Upper lobe of left lung (tissue), 6 donors: ENCODE measurements around the gene EMX1. TPM values are rescaled to one million over a fixed set of nuclear protein-coding genes. Genes with fewer than 3 reads are reported as not detected.

Experiments used
- ATAC-seq, 2 donors: fragments of 200-7000 bp; cut with Tn5 transposase; one replicate each; pipeline ENCODE4 v1.9.1; 2022; ENCODE audit warnings: mild to moderate bottlenecking in 2 of 2, moderate library complexity in 2 of 2; ENCODE audit not compliant: low FRiP score in 2 of 2
- DNase-seq, 2 donors: peaks; one replicate each; pipeline ENCODE4 v3.0.0-alpha.2; 2019 to 2020
- H3K27ac ChIP-seq, 4 donors: fragments of 200-600 bp; sonication (generic); one replicate each; pipeline ENCODE4 v1.5.1; 2016 to 2019
- H3K27me3 ChIP-seq, 4 donors: fragments of 200-600 bp; sonication (generic); one replicate each; pipeline ENCODE4 v1.5.1; 2017 to 2019
- H3K36me3 ChIP-seq, 4 donors: fragments of 200-600 bp; sonication (generic); one replicate each; pipeline ENCODE4 v1.5.1; 2016 to 2019
- H3K4me1 ChIP-seq, 4 donors: fragments of 200-600 bp; sonication (generic); one replicate each; pipeline ENCODE4 v1.5.1; 2018 to 2019
- H3K4me3 ChIP-seq, 4 donors: fragments of 200-600 bp; sonication (generic); one replicate each; pipeline ENCODE4 v1.5.1; 2017 to 2019; ENCODE audit warnings: mild to moderate bottlenecking in 2 of 4, moderate library complexity in 1 of 4
- H3K9me3 ChIP-seq, 4 donors: fragments of 200-600 bp; sonication (generic); one replicate each; pipeline ENCODE4 v1.5.1; 2018 to 2019
- CTCF ChIP-seq, 6 experiments: fragments of 450-650 bp in 4 of 6; fragments of 200-600 bp in 2 of 6; sonication (generic) in 2 of 6; IDR thresholded peaks; one replicate each; pipeline ENCODE4 v1.5.1; 2016 to 2019; ENCODE audit warnings: antibody characterized with exemption in 6 of 6
- EP300 ChIP-seq, 4 donors: sonication (generic); formaldehyde crosslinking; IDR thresholded peaks; one replicate each; pipeline ENCODE4 v1.5.1; 2017; ENCODE audit warnings: antibody characterized with exemption in 4 of 4, control low read depth in 2 of 4
- POLR2A ChIP-seq, 4 donors: fragments of 450-650 bp; IDR thresholded peaks; one replicate each; pipeline ENCODE4 v1.5.1; 2016 to 2017; ENCODE audit warnings: antibody characterized with exemption in 4 of 4, mild to moderate bottlenecking in 2 of 4
- POLR2AphosphoS5 ChIP-seq, 2 donors: sonication (generic); formaldehyde crosslinking; IDR thresholded peaks; one replicate each; pipeline ENCODE4 v1.5.1; 2017; ENCODE audit warnings: antibody characterized with exemption in 2 of 2
- WGBS, 2 donors: methylation state at CpG; one replicate each; pipeline ENCODE4 v1.1.5; 2017 to 2018; 5-methylcytosine and 5-hydroxymethylcytosine counted together
- total RNA-seq, 6 donors: library from RNA; depleted of rRNA in 4 of 6; stranded (reverse); fragments of >200 nt in 4 of 6; gene quantifications; one replicate each; pipeline versions ENCODE4 v1.1.0 to v1.2.1, GENCODE V29; 2016 to 2021
- donor health status: DM: no; HTN: no; CAD: no; lungs with moderate emphysema.
- donor health status: DM: no; HTN: yes; CAD: no; lungs with severe emphysema.

EMX1 gene
- total RNA-seq, 6 donors from 2014 or later: not detected

GRCh38 chr2:72920318-72921087, 3.2 kb downstream of the EMX1 start:
- TF ChIP-seq CTCF (IDR thresholded peaks at IDR 0.05) (no peak), EP300 (IDR thresholded peaks at IDR 0.05) (no peak), POLR2AphosphoS5 (IDR thresholded peaks at IDR 0.05) (no peak), POLR2A (IDR thresholded peaks at IDR 0.05) (no peak)
- Histone ChIP-seq H3K27me3 (peaks cover 2 to 96% (median 71%) of the 10 kb centered on the region in 4 donors), H3K4me1 (peaks cover 56 to 64% (median 61%) of the 10 kb centered on the region in 4 donors), H3K36me3 (no peaks in the 10 kb centered on the region), H3K27ac (no peak overlapping the region), H3K4me3 (peak overlapping the region in 3 of 4 donors; percentile 10 to 35 (median 14)), H3K9me3 (no peaks in the 10 kb centered on the region)
- peak; percentile 17 to 84 for DNase-seq
- WGBS, 2 donors: 10 to 11% methylated on average over 26 to 48 of the region's 77 CpGs
- no peak for ATAC-seq

DNA sequence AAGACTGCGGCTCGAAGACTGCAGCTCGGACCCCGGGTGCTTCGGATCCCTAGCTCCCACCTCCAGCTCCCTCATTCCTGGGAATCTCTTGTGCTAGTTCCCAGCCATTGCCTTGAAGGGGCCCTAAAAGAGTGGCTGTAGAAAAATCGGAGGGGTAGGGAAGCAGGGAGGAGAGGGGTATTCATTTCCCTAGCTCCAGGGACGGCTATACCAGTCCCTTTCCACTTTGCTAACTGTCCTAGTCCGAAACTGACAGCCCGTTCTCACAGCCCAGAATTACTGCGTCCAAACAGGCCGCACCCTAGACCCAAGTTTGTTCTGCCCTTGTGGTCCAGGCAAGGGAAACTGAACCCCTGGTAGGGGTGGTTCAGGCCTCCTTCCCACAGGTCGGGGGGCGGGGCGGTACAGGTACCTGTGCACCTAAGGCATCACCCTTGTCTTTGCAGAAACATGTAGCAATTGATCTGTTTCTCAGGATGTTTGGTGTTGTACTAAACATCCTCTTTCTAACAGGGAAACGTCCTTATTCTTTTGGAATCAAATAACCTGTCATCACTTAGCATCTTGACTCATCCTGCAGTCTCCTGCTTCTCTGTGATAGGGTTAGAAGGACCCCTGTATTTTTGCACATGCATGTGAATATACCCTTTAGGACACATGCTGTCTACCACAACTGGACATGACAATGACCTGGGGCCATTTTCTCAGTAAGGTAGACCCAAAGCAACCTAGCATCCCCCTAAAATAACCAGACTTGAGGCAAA, 4.0 kb downstream of the EMX1 start:
- no peak overlapping the region for H3K27ac ChIP-seq
- no peaks in the 10 kb centered on the region for H3K36me3 ChIP-seq
- TF ChIP-seq POLR2AphosphoS5 (IDR thresholded peaks at IDR 0.05) (no peak), CTCF (IDR thresholded peaks at IDR 0.05) (no peak), POLR2A (IDR thresholded peaks at IDR 0.05) (no peak)
- H3K27me3 ChIP-seq: peaks cover 2 to 92% (median 70%) of the 10 kb centered on the region in 4 donors
- 29 to 34% methylated on average over 15 of the region's 15 CpGs for WGBS, 2 donors
- peak overlapping the region in 1 of 4 donors; percentile 35 for H3K4me3 ChIP-seq
- no peaks in the 10 kb centered on the region for H3K9me3 ChIP-seq
- ATAC-seq (no peak), DNase-seq (no peak)
- H3K4me1 ChIP-seq: peaks cover 49 to 56% (median 54%) of the 10 kb centered on the region in 4 donors

DNA sequence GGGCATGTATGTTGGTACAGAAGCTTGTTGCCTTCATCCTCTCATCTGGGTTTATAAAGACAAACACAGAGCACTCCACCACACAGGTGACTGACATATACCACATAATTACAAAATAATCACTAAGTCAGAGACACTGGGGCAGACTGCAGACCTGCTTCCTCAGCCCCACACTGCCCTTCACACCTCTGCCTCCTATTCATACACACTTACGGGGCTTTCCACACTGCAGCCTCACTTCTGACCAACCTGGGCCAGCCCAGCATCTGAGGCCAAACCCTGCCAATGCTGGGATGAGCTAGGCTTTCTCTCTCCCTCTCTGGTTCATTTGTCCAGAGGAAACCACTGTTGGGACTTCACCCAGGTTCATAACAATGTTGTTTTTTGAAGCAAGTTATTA, 4.5 kb downstream of the EMX1 start:
- H3K27ac ChIP-seq: no peak overlapping the region
- H3K9me3 ChIP-seq: no peaks in the 10 kb centered on the region
- ATAC-seq: no peak
- peak in 1 of 2 donors; percentile 9 for DNase-seq
- TF ChIP-seq EP300 (IDR thresholded peaks at IDR 0.05): no peak
- no peak for TF ChIP-seq POLR2A (IDR thresholded peaks at IDR 0.05)
- TF ChIP-seq POLR2AphosphoS5 (IDR thresholded peaks at IDR 0.05): no peak
- TF ChIP-seq CTCF (IDR thresholded peaks at IDR 0.05): no peak
- 73 to 100% methylated on average over 1 of the region's 1 CpG for WGBS, 2 donors
- H3K4me3 ChIP-seq: no peak overlapping the region
- H3K4me1 ChIP-seq: peaks cover 43 to 50% (median 48%) of the 10 kb centered on the region in 4 donors
- H3K36me3 ChIP-seq: no peaks in the 10 kb centered on the region
- peaks cover 2 to 89% (median 70%) of the 10 kb centered on the region in 4 donors for H3K27me3 ChIP-seq

DNA sequence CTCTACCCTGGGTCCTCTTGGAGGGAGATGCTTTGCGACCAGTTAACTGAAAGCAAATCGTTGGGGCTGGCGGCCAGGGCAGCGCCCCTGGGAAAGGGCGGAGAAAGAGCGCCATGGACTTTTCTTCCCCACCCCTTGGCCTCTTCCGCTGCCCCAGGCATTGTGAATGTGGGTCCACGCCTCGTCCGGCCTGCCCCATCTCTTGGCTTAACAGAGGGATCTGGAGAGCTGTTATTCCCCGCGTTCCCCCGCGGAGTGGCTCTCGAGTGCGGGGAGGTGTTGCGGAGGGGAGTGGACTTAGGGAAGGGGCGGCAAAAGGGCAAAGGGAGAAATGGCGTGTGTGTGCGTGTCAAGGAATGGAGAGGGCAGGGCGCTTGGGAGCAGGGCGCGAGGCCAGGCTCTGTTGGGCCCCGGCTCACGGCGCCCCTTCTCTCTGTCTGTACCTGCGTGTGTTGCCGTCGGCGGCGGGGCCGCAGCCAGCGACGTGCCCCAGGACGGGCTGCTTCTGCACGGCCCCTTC, 6.6 kb downstream of the EMX1 start:
- peak in 1 of 2 donors; percentile 9 for ATAC-seq
- WGBS, 2 donors: 3 to 5% methylated on average over 26 to 36 of the region's 36 CpGs
- no peak overlapping the region for H3K27ac ChIP-seq
- no peaks in the 10 kb centered on the region for H3K9me3 ChIP-seq
- peak in 1 of 2 donors; percentile 3 for DNase-seq
- H3K4me1 ChIP-seq: peaks cover 23 to 30% (median 28%) of the 10 kb centered on the region in 4 donors
- H3K27me3 ChIP-seq: peaks cover 2 to 73% (median 57%) of the 10 kb centered on the region in 4 donors
- H3K4me3 ChIP-seq: no peak overlapping the region
- TF ChIP-seq CTCF (IDR thresholded peaks at IDR 0.05): no peak
- no peak for TF ChIP-seq EP300 (IDR thresholded peaks at IDR 0.05)
- TF ChIP-seq POLR2AphosphoS5 (IDR thresholded peaks at IDR 0.05): no peak
- TF ChIP-seq POLR2A (IDR thresholded peaks at IDR 0.05): no peak
- H3K36me3 ChIP-seq: no peaks in the 10 kb centered on the region
